OCI-LY1 (cell line): ENCODE data around the gene PCSK2.

Source experiments
- H2AFZ ChIP-seq: fragments of 200-600 bp; sonication (generic), shearing (Covaris generic); 2 replicates; pipeline ENCODE4 v1.6.0; 2014; ENCODE audit warnings: antibody characterized with exemption, mild to moderate bottlenecking, low read length
- H3F3A ChIP-seq: fragments of 200-600 bp; sonication (generic), shearing (Covaris generic); 2 replicates; pipeline ENCODE4 v1.6.0; 2014; ENCODE audit warnings: mild to moderate bottlenecking, antibody characterized with exemption, low read length, moderate library complexity; ENCODE audit not compliant: insufficient read depth
- H3K27ac ChIP-seq: fragments of 200-600 bp; sonication (generic); 2 replicates; pipeline ENCODE4 v1.5.1; 2014; ENCODE audit warnings: low read length, mixed run types, mild to moderate bottlenecking, low read depth; ENCODE audit not compliant: poor library complexity, severe bottlenecking
- H3K27me3 ChIP-seq: fragments of 200-600 bp; sonication (generic); 2 replicates; pipeline ENCODE4 v1.6.0; 2014; ENCODE audit warnings: antibody characterized with exemption, mild to moderate bottlenecking, low read length, moderate library complexity; ENCODE audit not compliant: insufficient read depth
- H3K36me3 ChIP-seq: fragments of 200-600 bp; sonication (generic); 2 replicates; pipeline ENCODE4 v1.6.1; 2014; ENCODE audit warnings: mild to moderate bottlenecking, antibody characterized with exemption, low read length, moderate library complexity, mixed read lengths; ENCODE audit not compliant: insufficient read depth
- H3K4me1 ChIP-seq: fragments of 200-600 bp; sonication (generic); 2 replicates; pipeline ENCODE4 v1.5.1; 2014; ENCODE audit warnings: mild to moderate bottlenecking, low read length, moderate library complexity; ENCODE audit not compliant: insufficient read depth, severe bottlenecking
- H3K4me2 ChIP-seq: fragments of 200-600 bp; sonication (generic), shearing (Covaris generic); 2 replicates; pipeline ENCODE4 v1.6.1; 2014; ENCODE audit warnings: low read length
- H3K4me3 ChIP-seq: fragments of 200-600 bp; sonication (generic); 2 replicates; pipeline ENCODE4 v1.5.1; 2014; ENCODE audit warnings: low read length, low read depth, mild to moderate bottlenecking, mixed read lengths; ENCODE audit not compliant: poor library complexity, severe bottlenecking
- H3K79me2 ChIP-seq: fragments of 200-600 bp; shearing (Covaris generic); 2 replicates; pipeline ENCODE4 v1.6.1; 2016; ENCODE audit warnings: mixed run types, low read length, mixed read lengths; ENCODE audit not compliant: insufficient read depth
- H3K9ac ChIP-seq: fragments of 200-600 bp; sonication (generic), shearing (Covaris generic); 2 replicates; pipeline ENCODE4 v1.6.1; 2014; ENCODE audit warnings: mild to moderate bottlenecking, low read length, mixed read lengths
- H3K9me2 ChIP-seq: fragments of 200-600 bp; sonication (generic), shearing (Covaris generic); 2 replicates; pipeline ENCODE4 v1.6.1; 2014; ENCODE audit warnings: low read depth, mild to moderate bottlenecking, low read length, mixed read lengths
- H3K9me3 ChIP-seq: fragments of 200-600 bp; shearing (Covaris generic); 2 replicates; pipeline ENCODE4 v1.6.1; 2014; ENCODE audit warnings: low read length, mixed read lengths
- H4K20me1 ChIP-seq: fragments of 200-600 bp; sonication (generic), shearing (Covaris generic); 2 replicates; pipeline ENCODE4 v1.6.0; 2016; ENCODE audit warnings: mild to moderate bottlenecking, low read length; ENCODE audit not compliant: insufficient read depth
- EZH2 ChIP-seq: fragments of 200-600 bp; sonication (generic), shearing (Covaris generic); IDR thresholded peaks from 2 replicates; pipeline ENCODE4 v1.8.0; 2017; ENCODE audit warnings: borderline replicate concordance, mixed run types, mild to moderate bottlenecking, antibody characterized with exemption, low read length, moderate library complexity, mixed read lengths
- TF ChIP-seq, protein P1 (sequence below): fragments of 200-600 bp; sonication (generic), shearing (Covaris generic); IDR thresholded peaks from 2 replicates; pipeline ENCODE4 v1.5.1; 2017; ENCODE audit warnings: mild to moderate bottlenecking, antibody characterized with exemption, low read length, moderate library complexity, mixed read lengths

Gene PCSK2

DNA sequence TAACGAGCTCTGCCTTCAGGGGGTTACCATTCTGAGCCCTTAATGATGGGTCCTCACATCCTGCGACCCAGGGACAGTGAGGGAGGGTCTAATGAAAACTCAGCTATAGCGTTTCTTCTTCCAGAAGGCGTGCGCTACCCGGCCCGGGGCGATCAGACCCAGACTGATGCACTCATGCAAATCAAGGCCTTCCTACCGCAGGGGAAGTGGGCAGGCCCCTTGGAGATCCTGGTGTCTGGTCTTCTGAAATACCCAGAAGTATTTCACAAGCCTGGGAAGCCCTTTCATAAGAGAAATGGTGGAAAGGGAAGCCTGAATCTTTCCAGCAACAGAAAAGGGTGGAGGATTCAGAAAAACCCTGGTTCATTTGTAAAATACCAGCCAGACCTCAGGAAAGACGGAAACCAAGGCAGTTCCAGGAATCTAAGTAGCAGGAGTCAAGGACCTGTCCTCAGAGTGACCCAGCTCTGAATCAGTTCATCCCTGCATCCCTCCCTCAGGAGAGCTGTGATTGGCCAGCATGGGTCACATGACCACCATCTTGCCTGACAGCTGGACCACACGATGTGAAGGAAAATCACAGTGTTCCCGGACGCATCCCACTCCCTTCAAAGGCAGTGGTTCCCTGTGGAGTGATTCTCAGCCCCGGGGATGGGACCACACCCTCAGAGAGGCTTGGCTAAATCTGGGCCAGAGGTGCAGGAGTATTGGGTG, 291.7 kb downstream of the PCSK2 start:
- no peaks in the 10 kb centered on the region for H4K20me1 ChIP-seq
- H3K9me2 ChIP-seq: no peaks in the 10 kb centered on the region
- no peak for TF ChIP-seq EZH2
- TF ChIP-seq, protein P1, sequence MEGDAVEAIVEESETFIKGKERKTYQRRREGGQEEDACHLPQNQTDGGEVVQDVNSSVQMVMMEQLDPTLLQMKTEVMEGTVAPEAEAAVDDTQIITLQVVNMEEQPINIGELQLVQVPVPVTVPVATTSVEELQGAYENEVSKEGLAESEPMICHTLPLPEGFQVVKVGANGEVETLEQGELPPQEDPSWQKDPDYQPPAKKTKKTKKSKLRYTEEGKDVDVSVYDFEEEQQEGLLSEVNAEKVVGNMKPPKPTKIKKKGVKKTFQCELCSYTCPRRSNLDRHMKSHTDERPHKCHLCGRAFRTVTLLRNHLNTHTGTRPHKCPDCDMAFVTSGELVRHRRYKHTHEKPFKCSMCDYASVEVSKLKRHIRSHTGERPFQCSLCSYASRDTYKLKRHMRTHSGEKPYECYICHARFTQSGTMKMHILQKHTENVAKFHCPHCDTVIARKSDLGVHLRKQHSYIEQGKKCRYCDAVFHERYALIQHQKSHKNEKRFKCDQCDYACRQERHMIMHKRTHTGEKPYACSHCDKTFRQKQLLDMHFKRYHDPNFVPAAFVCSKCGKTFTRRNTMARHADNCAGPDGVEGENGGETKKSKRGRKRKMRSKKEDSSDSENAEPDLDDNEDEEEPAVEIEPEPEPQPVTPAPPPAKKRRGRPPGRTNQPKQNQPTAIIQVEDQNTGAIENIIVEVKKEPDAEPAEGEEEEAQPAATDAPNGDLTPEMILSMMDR: no peak
- H3K9me3 ChIP-seq: no peaks in the 10 kb centered on the region
- no peak overlapping the region for H3K4me3 ChIP-seq
- no peak overlapping the region for H2AFZ ChIP-seq
- H3F3A ChIP-seq: no peaks in the 10 kb centered on the region
- no peak overlapping the region for H3K4me2 ChIP-seq
- H3K9ac ChIP-seq: no peak overlapping the region
- no peaks in the 10 kb centered on the region for H3K36me3 ChIP-seq
- no peaks in the 10 kb centered on the region for H3K4me1 ChIP-seq
- no peak overlapping the region for H3K27ac ChIP-seq
- no peaks in the 10 kb centered on the region for H3K79me2 ChIP-seq
- H3K27me3 ChIP-seq: peaks cover 5% of the 10 kb centered on the region; the same call in 1 of the 2 replicates

DNA sequence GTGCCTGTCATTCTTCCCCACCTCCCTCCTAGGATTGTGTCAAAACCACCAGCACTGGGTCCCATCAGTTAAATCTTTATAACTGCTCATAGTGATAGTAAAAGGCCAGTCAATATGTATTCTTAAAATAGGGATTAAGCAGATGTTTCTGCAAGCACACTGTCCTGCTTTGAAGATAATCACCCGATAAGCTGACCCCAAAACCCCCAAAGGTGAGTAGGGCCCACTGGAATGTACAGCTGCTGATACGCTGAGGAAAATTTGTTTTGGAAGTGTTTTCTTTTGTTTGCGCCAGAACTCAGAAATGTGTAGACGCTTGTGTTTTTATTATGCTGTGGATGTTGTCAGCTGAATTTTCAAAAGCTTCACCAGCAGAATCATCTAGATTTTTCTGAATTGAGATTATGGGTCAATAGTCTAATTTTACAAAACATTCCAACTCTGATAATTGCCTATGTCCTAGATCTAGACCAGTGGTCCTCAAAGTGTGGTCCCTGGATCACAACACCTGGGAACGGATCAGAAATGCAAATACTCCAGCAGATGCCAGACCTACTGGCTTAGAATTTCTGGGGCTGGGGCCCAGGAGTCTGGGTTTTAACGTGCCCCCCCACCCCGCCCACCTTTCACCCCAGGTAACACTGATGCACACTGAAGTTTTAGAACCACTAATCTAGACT, 292.9 kb downstream of the PCSK2 start:
- H3F3A ChIP-seq: no peaks in the 10 kb centered on the region
- H3K4me3 ChIP-seq: no peak overlapping the region
- H3K27me3 ChIP-seq: no peaks in the 10 kb centered on the region
- no peak overlapping the region for H2AFZ ChIP-seq
- no peaks in the 10 kb centered on the region for H4K20me1 ChIP-seq
- no peaks in the 10 kb centered on the region for H3K4me1 ChIP-seq
- no peaks in the 10 kb centered on the region for H3K79me2 ChIP-seq
- H3K36me3 ChIP-seq: no peaks in the 10 kb centered on the region
- no peaks in the 10 kb centered on the region for H3K9me3 ChIP-seq
- H3K27ac ChIP-seq: no peak overlapping the region
- no peak overlapping the region for H3K4me2 ChIP-seq
- TF ChIP-seq, protein P1: no peak
- no peak for TF ChIP-seq EZH2
- no peaks in the 10 kb centered on the region for H3K9me2 ChIP-seq
- no peak overlapping the region for H3K9ac ChIP-seq

DNA sequence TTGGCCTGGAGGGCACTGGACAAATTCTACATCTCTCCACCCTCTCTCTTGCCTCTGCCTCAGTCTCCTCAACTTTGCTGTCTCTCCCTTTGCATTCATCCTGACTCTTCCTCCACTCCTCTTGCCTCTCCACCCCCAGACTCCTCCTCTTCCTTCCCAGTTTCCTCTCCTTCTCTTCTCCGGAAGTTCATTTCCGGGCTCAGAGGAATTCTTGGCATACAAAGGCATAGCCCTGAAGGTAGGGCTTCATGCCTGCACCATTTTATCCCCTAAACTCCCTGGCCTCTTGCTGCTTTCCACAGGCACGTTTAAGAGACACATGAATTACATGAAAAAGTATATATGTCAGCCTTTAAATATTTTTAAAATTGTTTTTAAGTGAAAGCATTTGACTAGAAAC, 293.7 kb downstream of the PCSK2 start:
- Histone ChIP-seq H3K36me3 (no peaks in the 10 kb centered on the region), H3K4me1 (no peaks in the 10 kb centered on the region), H3F3A (no peaks in the 10 kb centered on the region), H2AFZ (no peak overlapping the region), H3K4me3 (no peak overlapping the region), H3K9ac (no peak overlapping the region), H3K79me2 (no peaks in the 10 kb centered on the region), H4K20me1 (no peaks in the 10 kb centered on the region), H3K9me3 (no peaks in the 10 kb centered on the region), H3K4me2 (no peak overlapping the region), H3K27ac (no peak overlapping the region), H3K27me3 (peaks cover 5% of the 10 kb centered on the region; the same call in 1 of the 2 replicates), H3K9me2 (no peaks in the 10 kb centered on the region)
- TF ChIP-seq EZH2: no peak
- TF ChIP-seq, protein P1: no peak
